RPMI8226 (cell line): ENCODE measurements around the gene PJA1.

Experiments
- DNase-seq: peaks from one replicate; pipeline ENCODE4 v3.0.0-alpha.2; 2015

The PJA1 gene

GRCh38 chrX:69140837-69141236 is 24.4 kb downstream of the PJA1 start:
- DNase-seq, result no peak

DNA sequence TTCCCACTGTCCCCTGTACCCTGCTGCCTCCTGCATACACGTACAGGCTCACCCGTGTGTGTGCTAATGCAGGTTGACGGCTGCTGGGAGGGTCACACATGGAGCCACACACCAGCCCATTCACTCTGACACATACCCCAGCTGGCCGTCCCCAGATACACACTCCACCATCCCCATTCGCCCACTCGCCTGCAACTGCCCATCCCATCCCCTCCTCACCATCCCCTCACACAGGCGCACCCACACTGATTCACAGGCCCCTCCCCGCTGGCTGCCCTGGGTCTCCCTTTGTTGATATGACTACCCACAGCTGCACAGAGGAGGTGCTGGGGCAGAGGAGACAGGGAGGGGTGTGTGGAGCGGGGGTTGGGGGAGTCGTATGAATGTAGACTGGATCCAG is 25.7 kb downstream of the PJA1 start:
- no peak for DNase-seq

DNA sequence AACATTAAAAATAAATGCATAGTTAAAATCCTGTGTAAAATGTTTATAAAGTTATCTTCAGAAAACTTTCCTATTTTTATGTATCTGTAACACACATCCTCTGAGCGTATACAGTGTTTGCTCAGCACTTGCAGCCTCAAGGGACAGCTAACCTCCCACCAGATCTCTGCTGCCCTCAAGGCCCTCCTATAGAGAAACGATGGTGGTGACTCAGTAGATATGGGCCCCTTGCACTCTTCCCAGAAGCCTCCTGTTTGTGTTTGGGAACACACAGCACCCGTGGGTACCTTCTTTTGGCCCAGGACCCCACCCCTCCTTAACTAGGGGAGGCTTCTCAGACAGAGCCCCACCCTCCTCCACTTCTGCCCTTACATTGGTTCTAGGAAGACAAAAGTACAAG is 26.7 kb downstream of the PJA1 start:
- no peak for DNase-seq

DNA sequence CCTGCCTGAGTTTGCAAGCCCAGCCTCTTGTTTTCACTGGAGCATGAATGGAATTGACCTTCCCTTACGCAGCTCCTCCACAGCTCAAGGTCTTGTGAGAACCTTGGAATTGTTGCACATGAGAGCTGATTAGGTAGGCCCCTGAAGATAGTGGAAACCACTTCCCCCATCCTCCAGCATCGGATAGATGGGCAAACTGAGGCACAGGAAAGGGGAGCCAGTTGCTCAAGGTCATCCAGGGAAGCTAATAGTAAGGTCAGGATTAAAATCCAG is 27.2 kb downstream of the PJA1 start:
- no peak for DNase-seq

DNA sequence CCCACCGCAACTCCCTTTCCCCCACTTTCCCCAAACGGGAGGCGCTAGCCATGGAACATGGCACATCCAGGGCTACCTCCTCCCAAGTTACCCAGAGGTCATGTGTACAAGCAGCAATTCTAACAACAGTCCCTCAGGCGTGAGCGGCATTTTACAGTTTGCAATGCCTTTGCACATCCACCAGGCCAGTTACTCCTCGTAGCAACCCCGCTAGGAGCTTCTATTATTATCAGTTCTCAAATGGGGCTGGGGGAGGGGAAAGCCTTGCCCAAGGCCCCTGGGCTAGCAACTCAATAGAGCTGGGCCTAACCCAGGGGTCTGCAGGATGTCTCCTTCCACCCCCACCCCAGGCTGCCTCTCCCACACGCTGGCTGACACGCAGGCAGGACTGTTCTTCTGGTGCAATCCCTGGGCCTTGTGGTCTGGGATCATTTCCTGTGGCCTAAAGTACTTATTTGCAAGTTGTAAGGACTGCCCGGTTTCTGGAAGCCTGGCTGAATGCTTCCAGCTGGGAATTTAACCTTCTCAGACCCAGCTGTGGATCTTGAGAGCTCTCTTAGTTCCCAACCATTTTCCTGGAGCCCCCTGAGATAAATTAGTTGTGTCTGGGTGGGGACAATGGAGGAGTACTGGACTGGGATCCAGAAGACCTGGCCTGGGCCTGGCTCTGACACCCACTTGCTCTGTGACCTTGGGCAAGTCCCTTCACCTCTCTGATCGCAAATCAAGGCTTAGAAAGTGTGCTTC is 27.7 kb downstream of the PJA1 start:
- no peak for DNase-seq

DNA sequence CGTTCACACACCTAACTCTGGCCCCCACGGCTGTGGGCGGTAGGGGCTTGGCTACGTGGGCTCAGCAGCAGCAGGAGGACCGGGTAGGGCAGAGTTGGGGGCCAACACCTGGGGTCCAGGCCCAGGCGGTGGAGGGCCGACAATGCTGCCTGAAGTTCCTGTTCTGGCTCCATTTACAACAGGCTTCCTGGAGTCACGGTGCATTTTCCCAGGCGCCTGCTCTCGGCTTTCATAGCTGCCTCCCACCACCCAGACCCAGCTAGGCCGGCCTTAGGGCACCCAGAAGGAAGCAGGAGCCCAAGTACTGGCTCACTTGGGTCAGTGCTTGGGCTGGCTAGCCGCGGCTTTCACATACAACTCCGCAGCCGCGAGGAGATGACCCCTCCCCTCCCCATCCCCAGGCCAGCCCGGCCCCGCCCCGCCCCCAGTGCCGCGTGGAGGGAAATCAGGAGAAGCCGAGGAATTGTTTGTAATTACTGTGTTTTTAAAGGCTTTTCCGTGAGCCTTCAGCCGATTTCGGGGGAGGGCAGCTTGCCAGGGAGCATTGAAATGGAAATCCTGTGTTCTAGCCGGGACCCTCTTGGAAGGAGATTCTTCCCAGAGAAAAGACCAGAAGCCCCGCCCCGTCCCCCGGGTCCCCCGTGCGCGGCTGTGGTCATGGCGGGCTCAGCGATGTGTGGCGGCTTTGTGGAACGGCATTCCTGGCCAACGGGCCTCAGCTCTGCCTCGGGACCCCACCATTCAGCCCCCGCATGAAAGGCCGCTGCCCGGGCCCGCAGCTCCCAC is 28.5 kb downstream of the PJA1 start:
- DNase-seq, result no peak

DNA sequence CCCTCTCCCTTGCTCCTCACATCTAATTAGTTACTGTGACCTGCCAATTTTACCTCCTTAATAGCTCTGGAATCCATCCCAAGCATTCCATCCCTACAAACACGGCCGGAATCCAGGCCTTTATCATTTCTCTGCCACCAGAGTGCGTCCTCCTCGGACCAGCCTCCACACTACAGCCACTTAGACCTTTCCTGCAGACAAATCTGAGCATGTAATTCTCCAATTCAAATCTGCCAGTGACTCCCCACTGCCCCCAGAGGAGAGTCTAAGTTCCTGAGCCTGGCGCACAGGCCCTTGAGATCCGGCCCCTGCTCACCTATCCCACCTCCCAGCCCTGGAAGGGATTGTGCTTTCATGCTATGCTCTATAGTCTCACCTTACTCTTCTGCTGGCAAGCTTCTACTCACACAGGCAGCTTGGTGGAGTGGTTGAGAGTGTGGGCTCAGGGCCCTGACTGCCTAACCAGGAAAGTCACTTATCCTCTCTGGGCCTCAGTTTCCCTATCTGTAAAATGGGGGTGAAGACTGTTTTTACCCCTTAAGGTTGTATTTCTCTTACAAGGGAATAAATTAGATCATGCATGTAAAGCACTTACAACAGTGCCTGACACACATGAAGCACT is 31.2 kb downstream of the PJA1 start:
- DNase-seq, result peak; percentile 30

DNA sequence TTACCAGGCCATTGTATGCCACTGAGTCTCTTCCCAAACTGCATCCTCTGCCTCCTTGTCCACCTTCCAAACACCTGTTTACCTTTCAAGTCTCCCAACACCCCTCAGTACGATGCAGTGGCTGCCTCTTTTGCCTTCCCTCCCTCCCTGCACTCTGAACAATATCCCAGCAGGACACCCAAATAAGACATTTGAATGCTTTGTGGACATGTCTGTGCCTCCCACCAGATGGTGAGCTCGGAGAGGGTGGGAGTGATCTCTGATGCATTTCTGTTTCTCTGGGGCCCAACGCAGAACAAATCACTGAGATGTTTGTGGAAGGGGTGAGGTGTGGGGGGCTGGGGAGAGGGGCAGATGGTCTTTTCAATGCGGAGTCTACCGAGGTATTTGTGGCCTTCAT is 33.4 kb downstream of the PJA1 start:
- no peak for DNase-seq

- no peak for DNase-seq
Observed at GRCh38 chrX:69130439-69130838, 34.8 kb downstream of the PJA1 start.

DNA sequence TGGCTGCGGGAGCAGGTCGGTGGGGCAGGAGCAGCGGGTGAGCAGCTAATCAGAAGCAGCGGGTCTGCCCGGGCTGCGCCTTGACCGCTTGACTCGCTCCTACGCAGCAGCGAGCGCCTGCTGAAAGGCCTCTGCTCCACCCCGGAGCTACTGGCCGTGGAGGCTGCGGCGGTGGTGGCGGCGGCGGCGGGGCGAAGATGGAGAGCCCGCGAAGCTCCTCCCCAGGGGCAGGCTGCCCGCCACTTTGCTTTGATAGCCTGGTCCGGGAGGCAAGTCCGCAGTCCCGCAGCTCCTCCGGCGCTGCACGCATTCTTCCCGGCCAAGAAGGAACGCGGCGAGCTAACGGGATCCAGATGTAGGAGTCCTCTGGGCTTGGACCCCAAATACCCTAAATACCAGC is 36.7 kb downstream of the PJA1 start:
- DNase-seq, result no peak

DNA sequence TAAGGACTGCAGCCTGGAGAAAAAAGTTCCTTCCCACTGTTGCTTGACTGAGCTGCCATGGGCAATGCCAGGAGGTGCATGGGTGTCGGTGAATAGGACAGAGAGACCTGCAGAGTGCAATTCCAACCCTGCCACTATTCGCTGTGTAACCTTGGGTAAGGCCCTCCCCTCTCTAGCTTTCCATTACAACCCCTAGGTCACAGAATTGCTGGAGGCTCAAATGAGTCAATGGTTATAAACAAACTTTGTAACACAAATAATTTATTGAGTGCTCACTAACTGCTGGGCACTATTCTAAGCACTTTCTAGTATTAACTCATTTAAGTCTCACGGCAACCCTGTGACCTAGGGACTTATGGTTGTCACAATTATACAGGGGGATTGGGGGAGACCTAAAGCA is 37.8 kb downstream of the PJA1 start:
- no peak for DNase-seq

GRCh38 chrX:69126642-69127041 is 38.6 kb downstream of the PJA1 start:
- no peak for DNase-seq

GRCh38 chrX:69125094-69125493 is 40.2 kb downstream of the PJA1 start:
- DNase-seq, result no peak

- no peak for DNase-seq
Observed at GRCh38 chrX:69124108-69124507, 41.1 kb downstream of the PJA1 start.

GRCh38 chrX:69123481-69123880 is 41.8 kb downstream of the PJA1 start:
- DNase-seq, result no peak

DNA sequence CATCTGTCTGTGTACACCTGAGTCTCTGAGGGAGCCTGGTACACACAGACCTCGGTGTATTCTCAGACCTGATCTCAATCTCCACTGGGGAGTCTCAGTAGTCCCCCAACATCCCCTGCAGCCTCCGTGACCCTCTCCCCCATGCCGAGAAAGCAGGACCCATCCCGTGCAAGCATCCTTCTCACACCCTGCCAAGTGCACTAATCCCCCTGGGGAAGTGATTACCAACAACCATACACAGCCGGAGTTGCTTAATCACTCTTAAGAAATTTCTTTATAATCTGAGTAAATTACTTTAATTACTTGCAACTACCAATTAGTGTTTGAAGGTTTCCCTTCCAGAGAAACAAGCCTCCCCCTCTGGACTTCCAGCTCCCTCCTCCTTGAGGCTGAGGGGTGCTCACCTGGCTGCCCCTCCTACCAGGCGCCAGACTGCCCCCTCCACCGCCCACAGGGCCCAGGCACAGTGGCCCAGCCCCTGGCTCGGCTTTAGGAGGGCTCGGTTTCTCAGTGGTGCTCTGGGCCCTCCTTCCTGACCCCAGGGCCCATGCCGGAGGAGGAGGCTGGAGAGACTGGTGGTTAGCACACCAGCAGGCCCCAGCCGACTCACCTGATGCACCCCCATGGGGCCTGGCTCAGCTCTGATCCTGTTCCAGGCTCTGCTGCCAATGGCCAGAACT is 43.8 kb downstream of the PJA1 start:
- no peak for DNase-seq

DNA sequence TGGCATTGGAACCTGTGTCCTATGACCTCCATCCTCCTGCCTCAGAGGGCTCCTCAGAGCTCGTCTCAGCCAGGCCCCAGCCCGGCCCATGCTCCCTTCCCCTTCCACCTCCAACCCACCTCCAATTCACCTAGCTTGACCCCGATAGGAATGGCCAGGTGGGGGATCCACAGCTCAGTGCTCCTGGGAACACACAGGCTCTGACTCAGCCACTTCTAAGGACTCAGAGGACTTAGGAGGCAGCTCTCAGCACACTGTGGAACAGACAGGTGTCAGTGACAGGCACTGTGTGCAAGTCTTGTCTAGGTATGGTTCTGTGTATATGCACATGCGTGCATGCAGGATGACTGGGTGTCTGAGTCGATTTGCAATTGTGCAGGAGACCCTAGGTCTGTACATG is 44.8 kb downstream of the PJA1 start:
- DNase-seq, result no peak

- no peak for DNase-seq
Observed at GRCh38 chrX:69119122-69119521, 46.1 kb downstream of the PJA1 start.

DNA sequence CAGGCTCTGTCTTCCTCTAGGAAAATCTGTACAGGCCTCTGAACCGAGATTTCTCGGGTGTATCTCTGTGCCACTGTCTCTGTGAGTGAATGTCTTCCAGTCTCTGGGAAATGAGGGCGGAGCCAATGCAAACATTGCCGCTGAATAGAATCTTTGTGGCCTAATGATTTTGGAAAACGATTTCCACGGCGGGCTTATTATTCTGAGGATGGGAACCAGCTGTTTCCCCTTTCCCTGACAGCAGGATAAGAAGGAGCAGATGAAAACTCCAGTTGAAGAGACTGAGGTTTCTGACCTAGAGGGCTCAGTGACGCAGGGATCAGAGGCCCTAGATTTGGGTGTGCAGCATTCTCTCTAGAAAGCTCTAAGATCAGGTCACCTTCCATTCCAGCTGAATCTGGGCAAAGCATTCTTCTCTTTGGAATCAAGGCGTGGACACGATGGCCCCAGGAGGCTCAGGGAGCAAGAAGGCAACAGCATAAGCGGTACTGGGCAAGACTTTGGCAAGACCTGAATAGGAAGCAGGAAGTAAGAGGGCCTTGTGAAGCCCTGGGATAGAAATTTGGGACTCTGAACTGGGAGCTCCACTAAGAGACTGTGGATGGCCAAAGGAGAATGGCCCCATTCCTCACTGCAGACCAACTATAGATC is 47.3 kb downstream of the PJA1 start:
- DNase-seq, result no peak

- no peak for DNase-seq
Observed at GRCh38 chrX:69116077-69116476, 49.2 kb downstream of the PJA1 start.

GRCh38 chrX:69113723-69114122 is 51.5 kb downstream of the PJA1 start:
- no peak for DNase-seq
